GM12801 (cell line): Measurements from ENCODE around the gene TMEM144.

ENCODE experiments used
- CTCF ChIP-seq: IDR thresholded peaks from one replicate; pipeline ENCODE4 v1.5.1; 2011; ENCODE audit warnings: control low read depth; ENCODE audit not compliant: insufficient read length; ENCODE audit errors: extremely low read depth

Gene TMEM144

GRCh38 chr4:158202481-158202880, 7.8 kb upstream of the TMEM144 start:
- TF ChIP-seq CTCF, result no peak

- no peak for TF ChIP-seq CTCF
Measured at GRCh38 chr4:158203436-158203835, 6.8 kb upstream of the TMEM144 start.

- TF ChIP-seq CTCF, result no peak
Measured at GRCh38 chr4:158203929-158204328, 6.4 kb upstream of the TMEM144 start.

GRCh38 chr4:158208963-158209640, 1.2 kb upstream of the TMEM144 start:
- no peak for TF ChIP-seq CTCF

GRCh38 chr4:158211222-158211621, 936 bp downstream of the TMEM144 start:
- TF ChIP-seq CTCF, result no peak

GRCh38 chr4:158213466-158213865, 3.2 kb downstream of the TMEM144 start:
- no peak for TF ChIP-seq CTCF

- no peak for TF ChIP-seq CTCF
Measured at GRCh38 chr4:158214856-158215255, 4.6 kb downstream of the TMEM144 start.
